Upper lobe of left lung (tissue), 4 donors: ENCODE results near the gene SPAG8.

Source experiments
- CTCF ChIP-seq, 6 experiments: fragments of 450-650 bp in 4 of 6; fragments of 200-600 bp in 2 of 6; sonication (generic) in 2 of 6; IDR thresholded peaks; one replicate each; pipeline ENCODE4 v1.5.1; 2016 to 2019; ENCODE audit warnings: antibody characterized with exemption in 6 of 6
- EP300 ChIP-seq, 4 donors: sonication (generic); formaldehyde crosslinking; IDR thresholded peaks; one replicate each; pipeline ENCODE4 v1.5.1; 2017; ENCODE audit warnings: antibody characterized with exemption in 4 of 4, control low read depth in 2 of 4
- POLR2A ChIP-seq, 4 donors: fragments of 450-650 bp; IDR thresholded peaks; one replicate each; pipeline ENCODE4 v1.5.1; 2016 to 2017; ENCODE audit warnings: antibody characterized with exemption in 4 of 4, mild to moderate bottlenecking in 2 of 4

GRCh38 chr9:35842795-35843194 is 30.7 kb upstream of the SPAG8 start:
- TF ChIP-seq CTCF (IDR thresholded peaks at IDR 0.05): no peak
- no peak for TF ChIP-seq POLR2A (IDR thresholded peaks at IDR 0.05)
- no peak for TF ChIP-seq EP300 (IDR thresholded peaks at IDR 0.05)
